OCI-M2 (cell line): Measurements from ENCODE around the gene DCAF11.
A peak's percentile ranks its signal among the peaks of the same experiment; 100 is the strongest.
"Not testable (repeated sequence)": the region's sequence is repeated elsewhere in the genome, so short reads cannot be mapped to it uniquely, and the experiment has no call there.

ENCODE experiments used
- DNase-seq: peaks from one replicate; lab custom pipeline; 2025; ENCODE audit not compliant: unreplicated experiment; lab: John Stamatoyannopoulos, UW

DCAF11 gene

DNA sequence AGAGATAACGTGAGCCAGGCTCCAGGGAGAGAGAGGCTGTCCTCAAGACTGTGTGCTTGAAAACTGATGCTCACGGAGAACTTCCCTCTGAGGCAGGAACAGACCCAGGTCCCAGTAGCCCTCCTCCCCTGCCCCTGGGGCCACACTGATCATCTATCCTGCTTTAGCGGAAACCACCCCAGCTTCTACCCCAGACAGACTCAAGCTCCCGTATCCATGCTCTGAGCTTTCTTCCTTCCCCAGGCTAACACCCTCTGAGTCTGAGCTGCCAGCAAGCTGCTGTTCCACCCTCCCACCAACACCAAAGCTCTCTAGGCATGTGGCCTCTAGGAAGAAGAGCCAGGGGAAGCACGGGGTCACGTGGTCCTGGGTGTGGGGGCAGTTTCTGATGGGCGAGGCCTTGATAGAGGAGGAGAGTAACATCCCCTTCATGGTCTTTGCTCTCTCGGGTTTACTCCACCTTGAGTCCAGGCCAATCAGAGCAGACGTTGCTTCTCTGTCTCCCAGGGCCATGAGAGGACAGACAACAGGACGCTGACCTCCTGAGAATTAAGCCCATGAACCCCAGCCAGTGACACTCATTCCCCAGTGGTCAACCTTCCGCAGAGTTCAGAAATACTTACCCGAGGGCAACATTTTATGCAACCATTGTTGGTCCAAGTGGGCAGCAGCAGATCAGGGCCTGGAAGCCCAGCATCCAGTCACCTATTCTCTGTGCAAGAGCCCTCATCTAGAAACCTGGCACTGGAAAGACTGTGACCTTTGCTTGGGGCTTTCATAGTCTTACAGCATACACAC, 19.1 kb upstream of the DCAF11 start:
- peak; percentile 64 for DNase-seq

- DNase-seq: no peak
Observed at GRCh38 chr14:24096545-24097181, 17.9 kb upstream of the DCAF11 start.

GRCh38 chr14:24098229-24098926, 16.2 kb upstream of the DCAF11 start:
- DNase-seq: no peak

GRCh38 chr14:24098927-24099813, 15.4 kb upstream of the DCAF11 start:
- DNase-seq: no peak

DNA sequence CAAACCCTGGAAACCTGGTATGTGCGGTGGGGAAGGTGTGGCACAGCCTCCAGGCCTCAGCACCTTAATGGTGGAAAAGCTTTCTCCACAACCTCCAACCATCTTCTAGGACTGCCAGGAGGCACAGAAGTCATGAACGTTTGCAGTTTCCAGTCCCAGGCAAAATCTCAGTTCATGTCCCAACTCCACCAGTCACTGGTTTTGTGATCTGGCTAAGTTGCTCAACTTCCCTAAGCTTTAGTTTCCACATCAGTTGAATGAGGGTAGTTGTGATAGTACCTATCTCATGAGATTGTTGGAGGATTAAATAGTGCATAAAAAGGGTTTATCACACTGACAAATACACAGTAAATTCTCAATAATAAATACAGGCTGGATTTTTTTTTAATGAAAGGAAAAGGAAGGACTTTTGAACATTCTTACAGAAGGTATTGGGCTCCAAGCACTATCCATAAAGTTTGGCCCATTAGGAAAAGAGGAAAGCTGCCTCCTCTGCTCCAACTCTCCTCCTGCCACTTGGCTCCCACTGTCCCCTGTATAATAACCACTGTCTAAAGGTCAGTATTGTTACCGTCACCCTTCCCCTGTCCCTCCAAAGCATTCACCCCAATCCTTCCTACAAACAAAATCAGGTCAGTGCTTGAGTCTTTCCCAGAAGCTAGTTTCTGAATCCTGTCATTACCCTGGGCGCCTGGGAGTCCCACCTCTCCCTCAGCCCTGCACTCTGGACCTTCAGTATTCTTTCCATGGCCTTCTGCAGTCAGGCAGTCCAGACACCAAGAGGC, 14.2 kb upstream of the DCAF11 start:
- no peak for DNase-seq

- DNase-seq: no peak
Observed at GRCh38 chr14:24100982-24101494, 13.5 kb upstream of the DCAF11 start.

DNA sequence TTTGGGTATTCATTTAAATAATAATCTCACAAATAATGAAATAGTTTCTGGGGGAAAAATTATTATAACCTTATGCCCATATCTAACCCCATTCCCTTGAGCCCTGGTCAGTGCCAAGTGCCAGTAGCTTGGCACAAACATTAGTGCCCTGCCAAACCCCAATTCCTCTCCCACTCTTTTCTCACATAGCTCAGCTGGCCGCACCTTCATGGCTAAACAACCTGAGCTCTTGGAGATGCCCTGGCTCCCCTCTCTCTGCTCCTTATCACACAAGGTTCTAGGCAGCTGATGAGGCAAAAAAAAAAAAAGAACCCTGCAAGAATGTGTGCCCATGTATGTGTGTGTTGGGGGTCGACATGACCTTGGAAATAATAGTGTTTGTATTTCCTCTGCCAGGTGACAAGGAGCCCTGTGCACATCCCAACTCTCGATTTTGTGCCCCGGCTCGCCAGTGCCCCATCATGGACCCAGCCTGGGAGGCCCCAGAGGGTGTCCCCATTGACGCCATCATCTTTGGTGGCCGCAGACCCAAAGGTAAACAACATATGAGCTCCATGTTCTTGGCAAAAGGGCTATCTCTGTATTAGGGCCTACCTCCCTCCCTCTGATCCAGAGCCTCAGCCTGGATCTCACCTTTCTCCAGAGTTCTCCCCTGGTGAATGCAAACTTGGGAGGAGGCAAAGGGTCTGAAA, 12.1 kb upstream of the DCAF11 start:
- no peak for DNase-seq

DNA sequence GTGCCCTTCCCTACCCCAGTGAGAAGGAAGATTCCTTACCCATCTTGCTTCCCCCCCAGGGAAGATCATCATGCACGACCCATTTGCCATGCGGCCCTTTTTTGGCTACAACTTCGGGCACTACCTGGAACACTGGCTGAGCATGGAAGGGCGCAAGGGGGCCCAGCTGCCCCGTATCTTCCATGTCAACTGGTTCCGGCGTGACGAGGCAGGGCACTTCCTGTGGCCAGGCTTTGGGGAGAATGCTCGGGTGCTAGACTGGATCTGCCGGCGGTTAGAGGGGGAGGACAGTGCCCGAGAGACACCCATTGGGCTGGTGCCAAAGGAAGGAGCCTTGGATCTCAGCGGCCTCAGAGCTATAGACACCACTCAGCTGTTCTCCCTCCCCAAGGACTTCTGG, 11.1 kb upstream of the DCAF11 start:
- DNase-seq: no peak

- not testable (repeated sequence) for DNase-seq
Observed at GRCh38 chr14:24105609-24106239, 8.9 kb upstream of the DCAF11 start.

GRCh38 chr14:24106672-24107271, 7.8 kb upstream of the DCAF11 start:
- DNase-seq: no peak

DNA sequence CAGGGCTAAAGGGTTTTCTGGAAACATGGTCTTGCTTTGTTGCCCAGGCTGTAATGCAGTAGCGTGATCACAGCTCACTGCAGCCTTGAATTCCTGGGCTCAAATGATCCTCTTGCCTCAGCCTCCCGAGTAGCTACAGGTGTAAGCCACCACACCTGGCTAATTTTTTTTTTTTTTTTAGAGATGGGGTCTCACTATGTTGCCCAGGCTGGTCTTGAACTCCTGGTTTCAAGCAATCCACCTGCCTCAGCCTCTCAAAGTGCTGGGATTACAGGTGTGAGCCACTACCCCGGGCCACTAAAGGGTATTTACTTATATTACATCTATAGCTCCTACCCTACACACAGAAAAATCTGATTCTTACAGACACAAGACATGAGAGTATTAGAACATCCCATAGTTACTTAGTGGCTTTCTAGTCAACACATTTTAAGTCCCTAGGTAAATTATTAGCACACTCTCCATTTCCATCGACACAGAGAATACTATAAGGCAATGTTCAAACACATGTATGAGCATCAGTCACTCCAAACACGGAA, 6.2 kb upstream of the DCAF11 start:
- DNase-seq: no peak

DNA sequence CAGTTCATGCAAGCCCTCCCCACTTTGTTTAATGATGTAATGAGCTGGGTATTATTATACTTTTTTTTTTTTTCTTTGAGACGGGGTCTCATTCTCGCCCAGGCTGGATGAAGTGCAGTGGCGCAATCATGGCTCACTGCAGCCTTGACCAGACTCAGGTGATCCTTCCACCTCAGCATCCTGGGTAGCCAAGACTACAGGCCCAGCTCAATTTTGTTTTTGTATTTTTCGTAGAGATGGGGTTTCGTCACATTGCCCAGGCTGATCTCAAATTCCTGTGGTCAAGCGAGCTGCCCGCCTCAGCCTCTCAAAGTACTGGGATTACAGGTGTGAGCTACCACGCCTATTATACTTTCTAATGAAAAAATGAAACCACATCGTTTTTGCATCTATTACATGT, 4.5 kb upstream of the DCAF11 start:
- DNase-seq: no peak

GRCh38 chr14:24110523-24110922, 4.1 kb upstream of the DCAF11 start:
- DNase-seq: no peak

DNA sequence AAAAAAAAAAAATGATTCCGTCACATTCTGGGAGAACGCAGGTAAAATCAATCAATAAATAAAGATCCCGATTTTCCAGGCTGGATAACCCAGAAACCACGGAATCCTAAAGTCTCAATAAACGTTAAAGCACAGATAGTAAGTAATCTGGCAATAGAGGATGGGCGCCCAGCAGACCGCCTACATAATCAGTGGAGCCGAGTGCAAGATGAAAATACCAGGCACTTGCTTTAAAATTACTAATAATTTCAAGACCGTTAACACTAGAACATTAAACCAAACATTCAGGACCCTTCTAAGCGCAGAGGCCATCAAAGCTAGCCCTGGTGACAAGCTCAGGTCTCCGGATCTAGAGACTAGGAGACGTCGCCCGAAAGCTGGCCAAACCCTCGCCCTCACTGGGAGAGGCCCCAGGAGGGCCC, 1.2 kb upstream of the DCAF11 start:
- DNase-seq: no peak

GRCh38 chr14:24113801-24114531, 611 bp upstream of the DCAF11 start:
- DNase-seq: peak; percentile 85

GRCh38 chr14:24115422-24116127, 998 bp downstream of the DCAF11 start:
- no peak for DNase-seq
